Measurements from ENCODE around the gene ABHD18. TPM values are rescaled to one million over a fixed set of nuclear protein-coding genes. Genes with fewer than 3 reads are reported as not detected.
"Not testable (repeated sequence)": the region's sequence is repeated elsewhere in the genome, so short reads cannot be mapped to it uniquely, and the experiment has no call there.

Gene ABHD18
- polyA plus RNA-seq, 1 of the 3 experiments (the other 2 are of a cell fraction): 2.0 TPM

DNA sequence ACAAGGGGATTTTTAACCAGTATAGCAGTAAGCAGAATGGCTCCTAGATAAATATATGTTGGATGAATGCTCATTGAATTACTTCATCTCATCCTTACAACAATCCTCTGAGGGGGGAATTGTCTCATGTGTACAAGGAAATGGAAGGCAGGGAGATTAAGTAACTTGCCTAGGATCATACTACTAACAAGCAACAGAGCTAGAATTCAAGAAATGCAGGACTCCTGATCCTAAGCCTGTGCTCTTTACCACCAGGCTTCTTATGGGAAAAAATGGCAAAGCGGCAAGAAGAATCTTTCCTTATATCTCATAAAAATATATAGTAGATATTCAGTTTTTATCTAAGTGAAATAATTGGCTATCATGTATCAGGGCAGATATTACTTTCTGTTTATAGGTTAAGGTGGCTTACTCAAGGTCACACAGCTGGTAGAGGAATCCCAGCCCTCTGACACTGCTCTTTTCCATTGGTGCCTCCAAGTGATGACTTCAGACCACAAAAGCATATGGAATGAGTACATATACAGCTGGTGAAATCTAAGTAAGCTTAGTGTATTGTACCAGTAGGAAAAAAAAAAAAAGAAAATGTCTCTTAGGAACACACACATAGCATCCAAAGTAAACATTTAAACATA, 2.1 kb downstream of the ABHD18 start (continued):
- TF ChIP-seq, protein P1, sequence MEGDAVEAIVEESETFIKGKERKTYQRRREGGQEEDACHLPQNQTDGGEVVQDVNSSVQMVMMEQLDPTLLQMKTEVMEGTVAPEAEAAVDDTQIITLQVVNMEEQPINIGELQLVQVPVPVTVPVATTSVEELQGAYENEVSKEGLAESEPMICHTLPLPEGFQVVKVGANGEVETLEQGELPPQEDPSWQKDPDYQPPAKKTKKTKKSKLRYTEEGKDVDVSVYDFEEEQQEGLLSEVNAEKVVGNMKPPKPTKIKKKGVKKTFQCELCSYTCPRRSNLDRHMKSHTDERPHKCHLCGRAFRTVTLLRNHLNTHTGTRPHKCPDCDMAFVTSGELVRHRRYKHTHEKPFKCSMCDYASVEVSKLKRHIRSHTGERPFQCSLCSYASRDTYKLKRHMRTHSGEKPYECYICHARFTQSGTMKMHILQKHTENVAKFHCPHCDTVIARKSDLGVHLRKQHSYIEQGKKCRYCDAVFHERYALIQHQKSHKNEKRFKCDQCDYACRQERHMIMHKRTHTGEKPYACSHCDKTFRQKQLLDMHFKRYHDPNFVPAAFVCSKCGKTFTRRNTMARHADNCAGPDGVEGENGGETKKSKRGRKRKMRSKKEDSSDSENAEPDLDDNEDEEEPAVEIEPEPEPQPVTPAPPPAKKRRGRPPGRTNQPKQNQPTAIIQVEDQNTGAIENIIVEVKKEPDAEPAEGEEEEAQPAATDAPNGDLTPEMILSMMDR (IDR thresholded peaks at IDR 0.05): no peak
- TF ChIP-seq, protein P2, sequence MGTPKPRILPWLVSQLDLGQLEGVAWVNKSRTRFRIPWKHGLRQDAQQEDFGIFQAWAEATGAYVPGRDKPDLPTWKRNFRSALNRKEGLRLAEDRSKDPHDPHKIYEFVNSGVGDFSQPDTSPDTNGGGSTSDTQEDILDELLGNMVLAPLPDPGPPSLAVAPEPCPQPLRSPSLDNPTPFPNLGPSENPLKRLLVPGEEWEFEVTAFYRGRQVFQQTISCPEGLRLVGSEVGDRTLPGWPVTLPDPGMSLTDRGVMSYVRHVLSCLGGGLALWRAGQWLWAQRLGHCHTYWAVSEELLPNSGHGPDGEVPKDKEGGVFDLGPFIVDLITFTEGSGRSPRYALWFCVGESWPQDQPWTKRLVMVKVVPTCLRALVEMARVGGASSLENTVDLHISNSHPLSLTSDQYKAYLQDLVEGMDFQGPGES (IDR thresholded peaks at IDR 0.05; ENCODE audit: low read depth, low read length): no peak
- TF ChIP-seq MXI1 (IDR thresholded peaks at IDR 0.05; ENCODE audit: low read depth, low read length) (no peak), POLR2AphosphoS5 (IDR thresholded peaks at IDR 0.05; ENCODE audit: low read depth, low read length) (no peak), FOXJ3 (CRISPR knock-in tag; IDR thresholded peaks at IDR 0.05) (no peak)

DNA sequence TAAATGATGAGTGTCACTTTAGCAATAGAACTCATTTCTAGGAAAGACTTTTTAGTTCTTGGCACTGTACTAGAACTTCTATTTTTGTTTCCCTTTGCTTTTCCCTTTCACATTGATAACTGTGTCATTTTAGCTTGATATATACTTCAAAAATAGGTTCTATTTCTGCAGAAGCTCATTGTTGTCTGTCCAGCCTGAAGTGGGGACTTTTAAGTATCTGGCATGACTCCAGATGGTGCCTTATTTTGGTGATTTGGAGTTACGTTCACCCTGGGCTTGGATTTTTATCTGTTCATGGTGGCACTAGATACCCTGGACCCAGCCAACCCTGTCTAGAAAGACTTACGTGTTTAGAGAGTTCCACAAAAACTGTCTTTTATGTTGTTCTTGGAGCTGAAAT, 3.4 kb downstream of the ABHD18 start:
- peaks cover 5% of the 10 kb centered on the region for H3F3A ChIP-seq (replicated peaks; ENCODE audit: insufficient read depth)
- no peak for TF ChIP-seq ELF1 (IDR thresholded peaks at IDR 0.05)
- no peak for TF ChIP-seq RCOR1 (IDR thresholded peaks at IDR 0.05; ENCODE audit: low read length)
- no peak for TF ChIP-seq CHD2 (IDR thresholded peaks at IDR 0.05; ENCODE audit: low read length, partially characterized antibody)
- H4K20me1 ChIP-seq (ENCODE audit: insufficient read depth): no peaks in the 10 kb centered on the region
- no peak overlapping the region for H3K9ac ChIP-seq
- 97% methylated on average over 2 of the region's 2 CpGs for WGBS (ENCODE audit: low lambda C conversion rate)
- peaks cover 83% of the 10 kb centered on the region for H3K79me2 ChIP-seq (ENCODE audit: insufficient read depth)
- no peak overlapping the region for H3K27ac ChIP-seq (ENCODE audit: low read depth in 2 of 2, low read length in 1 of 2)
- CTCF ChIA-PET: interaction anchor here (1.6 kb wide), 1 partner anchor 9 kb away, joined by 4 read pairs; no protein-coding TSS in a partner anchor
- H3K4me1 ChIP-seq (ENCODE audit: control insufficient read depth in 1 of 2, insufficient read depth in 2 of 2, low read depth in 1 of 2, low read length in 1 of 2): peaks cover 0 to 3% of the 10 kb centered on the region in 2 experiments; a peak in 2 of 4 replicates
- no peaks in the 10 kb centered on the region for H3K9me2 ChIP-seq
- no peak overlapping the region for H3K4me3 ChIP-seq (ENCODE audit: low read depth in 2 of 2, low read length in 1 of 2)
- no peak overlapping the region for H2AFZ ChIP-seq (ENCODE audit: low read depth)
- POLR2A ChIA-PET: no interaction called here
- no peaks in the 10 kb centered on the region for H3K27me3 ChIP-seq (ENCODE audit: insufficient read depth)
- no peak overlapping the region for H3K4me2 ChIP-seq
- no peak for DNase-seq
- no peaks in the 10 kb centered on the region for H3K36me3 ChIP-seq (replicated peaks in 1 of 2; ENCODE audit: control insufficient read depth in 1 of 2, insufficient read depth in 2 of 2, low read length in 1 of 2)
- no peaks in the 10 kb centered on the region for H3K9me3 ChIP-seq

DNA sequence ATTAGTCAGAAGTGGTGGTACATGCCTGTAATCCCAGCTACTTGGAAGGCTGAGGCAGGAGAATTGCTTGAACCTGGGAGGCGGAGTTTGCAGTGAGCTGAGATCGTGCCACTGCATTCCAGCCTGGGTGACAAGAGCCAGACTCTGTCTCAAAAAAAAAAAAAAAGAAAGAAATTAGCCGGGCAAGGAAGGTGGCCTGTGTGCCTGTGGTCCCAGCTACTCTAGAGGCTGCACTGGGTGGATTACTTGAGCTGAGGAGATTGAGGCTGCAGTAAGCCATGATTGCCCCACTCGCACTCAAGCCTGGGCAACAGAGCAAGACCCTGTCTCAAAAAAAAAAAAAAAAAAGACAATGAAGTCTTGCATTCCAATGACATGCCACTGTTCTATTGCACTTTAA, 5.7 kb downstream of the ABHD18 start:
- H3K4me2 ChIP-seq; CTCF ChIA-PET; H3F3A ChIP-seq (replicated peaks; ENCODE audit: insufficient read depth); H3K27me3 ChIP-seq (ENCODE audit: insufficient read depth); H3K4me3 ChIP-seq (ENCODE audit: low read depth in 2 of 2, low read length in 1 of 2); H4K20me1 ChIP-seq (ENCODE audit: insufficient read depth); H3K36me3 ChIP-seq (replicated peaks in 1 of 2; ENCODE audit: control insufficient read depth in 1 of 2, insufficient read depth in 2 of 2, low read length in 1 of 2); H3K9me2 ChIP-seq; H3K9ac ChIP-seq; H3K9me3 ChIP-seq; H3K27ac ChIP-seq (ENCODE audit: low read depth in 2 of 2, low read length in 1 of 2); H2AFZ ChIP-seq (ENCODE audit: low read depth); H3K4me1 ChIP-seq (ENCODE audit: control insufficient read depth in 1 of 2, insufficient read depth in 2 of 2, low read depth in 1 of 2, low read length in 1 of 2); DNase-seq: not testable (repeated sequence)
- H3K79me2 ChIP-seq (ENCODE audit: insufficient read depth): peaks cover 74% of the 10 kb centered on the region
- 67% methylated on average over 4 of the region's 4 CpGs for WGBS (ENCODE audit: low lambda C conversion rate)
- POLR2A ChIA-PET: interaction anchor here (0.9 kb wide), 1 partner anchor 90 kb away, joined by 4 read pairs; the partner anchor contains the start of gene PLK4
